ENCODE results near the gene ATP6V1B1. TPM values are rescaled to one million over a fixed set of nuclear protein-coding genes. Genes with fewer than 3 reads are reported as not detected.

ATP6V1B1 gene
- total RNA-seq, 1 experiment from 2014 or later = not detected

- H3K9me3 ChIP-seq (replicated peaks) = no peaks in the 10 kb centered on the region
- DNase-seq (ENCODE audit: low read depth in 1 of 2, low spot score in 2 of 2) = peak; percentile 58
- H3K27me3 ChIP-seq (replicated peaks) = peaks cover 11% of the 10 kb centered on the region
- H3K4me1 ChIP-seq (replicated peaks) = peaks cover 6% of the 10 kb centered on the region
- peak overlapping the region; percentile 33 for H3K4me3 ChIP-seq
- no peaks in the 10 kb centered on the region for H3K36me3 ChIP-seq
- H3K27ac ChIP-seq = no peak overlapping the region
Observed at GRCh38 chr2:70964596-70965386, 29.1 kb downstream of the ATP6V1B1 start.

DNA sequence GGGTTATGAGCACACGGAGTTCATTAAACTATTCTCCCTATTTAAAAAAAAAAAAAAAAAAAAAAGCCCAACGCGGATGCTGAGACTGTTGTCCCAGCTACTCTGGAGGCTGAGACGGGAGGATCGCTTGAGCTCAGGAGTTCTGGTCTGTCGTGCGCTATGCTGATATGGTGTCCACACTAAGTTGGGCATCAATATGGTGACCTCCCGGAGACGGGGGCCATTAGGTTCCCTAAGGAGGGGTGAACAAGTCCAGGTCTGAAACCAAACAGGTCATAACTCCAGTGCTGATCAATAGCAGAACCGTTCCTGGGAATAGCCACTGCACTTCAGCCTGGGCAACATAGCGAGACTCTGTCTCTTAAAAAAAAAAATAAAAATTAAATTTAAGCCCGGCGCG, 29.8 kb downstream of the ATP6V1B1 start:
- Histone ChIP-seq H3K4me3 (no peak overlapping the region; the same call in 1 of the 2 replicates), H3K36me3 (no peaks in the 10 kb centered on the region), H3K4me1 (replicated peaks) (peaks cover 6% of the 10 kb centered on the region), H3K9me3 (replicated peaks) (no peaks in the 10 kb centered on the region), H3K27me3 (replicated peaks) (peaks cover 11% of the 10 kb centered on the region), H3K27ac (no peak overlapping the region)
- DNase-seq (ENCODE audit: low read depth in 1 of 2, low spot score in 2 of 2) = peak in 1 of 2 experiments; percentile 25

DNA sequence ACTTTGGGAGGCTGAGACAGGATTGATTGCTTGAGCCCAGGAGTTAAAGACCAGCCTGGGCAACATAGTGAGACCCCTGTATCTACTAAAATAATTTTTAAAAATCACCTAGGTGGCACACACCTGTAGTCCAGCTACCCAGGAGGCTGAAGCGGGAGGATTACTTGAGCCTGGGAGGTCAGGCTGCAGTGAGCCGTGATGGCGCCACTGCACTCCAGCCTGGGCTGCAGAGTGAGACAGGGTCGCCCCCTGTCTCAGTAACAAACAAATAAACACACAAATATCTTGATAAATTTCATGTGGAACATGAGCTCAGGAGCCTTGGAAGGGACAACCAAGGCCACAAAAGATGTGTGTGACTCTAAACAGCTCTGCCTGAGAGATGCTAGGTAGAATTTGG, 31.0 kb downstream of the ATP6V1B1 start:
- Histone ChIP-seq H3K4me1 (replicated peaks) (peaks cover 6% of the 10 kb centered on the region), H3K27ac (no peak overlapping the region), H3K9me3 (replicated peaks) (no peaks in the 10 kb centered on the region), H3K36me3 (no peaks in the 10 kb centered on the region), H3K27me3 (replicated peaks) (peaks cover 11% of the 10 kb centered on the region), H3K4me3 (no peak overlapping the region)
- DNase-seq (ENCODE audit: low read depth in 1 of 2, low spot score in 2 of 2) = peak in 1 of 2 experiments; percentile 10

GRCh38 chr2:70967189-70967588, 31.5 kb downstream of the ATP6V1B1 start:
- no peaks in the 10 kb centered on the region for H3K9me3 ChIP-seq (replicated peaks)
- no peaks in the 10 kb centered on the region for H3K36me3 ChIP-seq
- H3K27ac ChIP-seq = no peak overlapping the region
- H3K4me1 ChIP-seq (replicated peaks) = peaks cover 6% of the 10 kb centered on the region
- peaks cover 11% of the 10 kb centered on the region for H3K27me3 ChIP-seq (replicated peaks)
- DNase-seq (ENCODE audit: low read depth in 1 of 2, low spot score in 2 of 2) = no peak
- no peak overlapping the region for H3K4me3 ChIP-seq

GRCh38 chr2:70974592-70974991, 38.9 kb downstream of the ATP6V1B1 start:
- H3K4me3 ChIP-seq = no peak overlapping the region
- DNase-seq (ENCODE audit: low read depth in 1 of 2, low spot score in 2 of 2) = no peak
- H3K4me1 ChIP-seq (replicated peaks) = no peaks in the 10 kb centered on the region; the same call in 1 of the 2 replicates
- H3K36me3 ChIP-seq = no peaks in the 10 kb centered on the region
- H3K27me3 ChIP-seq (replicated peaks) = no peaks in the 10 kb centered on the region
- no peaks in the 10 kb centered on the region for H3K9me3 ChIP-seq (replicated peaks)
- H3K27ac ChIP-seq = no peak overlapping the region

DNA sequence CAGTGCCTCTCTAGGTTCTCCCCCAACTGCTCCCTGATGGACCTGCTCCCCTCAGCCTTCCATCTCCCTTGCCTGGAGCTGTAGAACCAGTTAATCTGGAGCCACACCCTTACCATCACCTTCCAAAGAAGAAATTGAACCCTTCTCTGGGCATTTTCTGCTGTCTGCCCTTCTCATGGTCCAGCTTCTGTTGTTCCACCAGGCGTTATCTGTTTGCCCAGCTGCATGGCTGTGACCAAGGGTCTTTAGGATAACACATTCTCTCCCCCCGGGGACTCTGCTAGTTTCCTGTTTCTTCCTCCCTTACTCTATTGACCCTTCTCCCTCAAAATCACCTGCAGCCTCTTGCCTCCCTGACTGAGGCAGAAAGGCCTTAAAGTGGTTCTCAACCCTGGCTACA, 39.5 kb downstream of the ATP6V1B1 start:
- Histone ChIP-seq H3K36me3 (no peaks in the 10 kb centered on the region), H3K27ac (no peak overlapping the region), H3K9me3 (replicated peaks) (no peaks in the 10 kb centered on the region), H3K27me3 (replicated peaks) (no peaks in the 10 kb centered on the region), H3K4me1 (replicated peaks) (no peaks in the 10 kb centered on the region; the same call in 1 of the 2 replicates), H3K4me3 (no peak overlapping the region)
- no peak for DNase-seq (ENCODE audit: low read depth in 1 of 2, low spot score in 2 of 2)

DNA sequence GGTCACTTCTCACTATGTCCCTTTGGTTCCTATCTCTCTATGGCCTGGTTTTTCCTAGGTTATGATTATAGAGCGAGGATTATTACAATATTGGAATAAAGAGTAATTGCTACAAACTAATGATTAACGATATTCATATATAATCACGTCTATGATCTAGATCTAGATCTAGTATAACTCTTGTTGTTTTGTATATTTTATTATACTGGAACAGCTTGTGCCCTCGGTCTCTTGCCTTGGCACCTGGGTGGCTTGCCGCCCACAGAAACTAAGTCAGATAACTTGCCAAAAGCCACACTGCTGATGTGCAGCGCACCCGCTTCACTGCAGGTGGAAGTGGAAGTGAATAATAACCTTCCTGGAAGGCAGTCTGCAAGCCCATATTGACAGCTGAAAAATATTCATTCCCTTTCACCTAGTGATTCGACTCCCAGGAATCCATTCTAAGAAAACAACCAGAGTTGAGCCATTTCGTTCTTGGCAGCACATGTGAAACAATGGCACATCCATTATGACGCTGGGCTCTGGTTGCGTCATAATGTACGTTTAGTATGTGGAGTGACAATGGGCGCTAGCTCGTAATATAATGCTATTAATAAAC, 42.0 kb downstream of the ATP6V1B1 start:
- Histone ChIP-seq H3K9me3 (replicated peaks) (no peaks in the 10 kb centered on the region), H3K27me3 (replicated peaks) (no peaks in the 10 kb centered on the region), H3K4me3 (peak overlapping the region; percentile 47), H3K4me1 (replicated peaks) (no peaks in the 10 kb centered on the region; the same call in 1 of the 2 replicates), H3K27ac (no peak overlapping the region), H3K36me3 (no peaks in the 10 kb centered on the region)
- no peak for DNase-seq (ENCODE audit: low read depth in 1 of 2, low spot score in 2 of 2)

DNA sequence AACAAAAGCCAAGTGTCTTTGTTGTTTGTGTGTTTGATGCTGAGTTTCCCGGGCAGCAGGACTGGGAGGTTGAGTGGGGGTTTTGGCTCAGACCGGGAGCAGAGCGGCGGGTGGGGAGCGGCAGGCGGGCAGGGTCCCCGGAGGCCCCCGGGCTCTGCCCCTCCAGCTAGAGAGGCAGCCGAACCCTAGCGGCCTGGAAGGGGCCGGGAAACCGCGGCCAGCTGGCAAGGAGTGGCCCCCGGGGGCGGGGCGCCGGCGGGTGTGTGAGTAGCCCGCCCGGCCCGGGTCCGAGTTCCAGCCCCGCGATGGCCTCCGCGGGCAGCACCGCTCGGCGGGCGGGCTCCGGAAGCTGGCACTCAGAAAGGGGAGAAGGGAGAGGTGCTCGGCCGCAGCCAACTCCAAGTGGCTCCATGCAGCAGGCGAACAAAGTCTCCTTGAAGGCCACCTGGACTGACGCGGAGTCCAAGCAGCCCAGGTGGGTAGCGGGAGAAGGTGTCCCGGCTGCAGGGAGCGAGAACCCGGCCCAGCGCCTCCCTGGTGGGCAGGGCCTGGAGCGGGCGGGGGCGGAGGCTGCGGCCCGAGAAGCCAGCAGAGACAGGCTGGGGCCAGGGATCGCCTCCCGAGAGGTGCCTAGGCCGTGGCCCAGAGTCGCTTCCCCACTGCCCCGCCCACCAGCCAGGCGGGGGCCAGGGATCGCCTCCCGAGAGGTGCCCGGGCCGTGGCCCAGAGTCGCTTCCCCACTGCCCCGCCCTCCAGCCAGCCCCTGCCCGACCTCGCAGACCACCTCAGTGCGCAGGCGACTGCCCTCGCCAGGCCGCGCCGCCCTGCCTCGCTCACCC, 42.9 kb downstream of the ATP6V1B1 start, which contains the start of gene ANKRD53:
Gene ANKRD53 (plus strand): TSS at position 290 of the 839 bp plus-strand sequence. CDS start 16 bp downstream, at position 306.
- DNase-seq (ENCODE audit: low read depth in 1 of 2, low spot score in 2 of 2) = no peak
- H3K4me3 ChIP-seq = peak within 1 kb of the TSS; percentile 47

DNA sequence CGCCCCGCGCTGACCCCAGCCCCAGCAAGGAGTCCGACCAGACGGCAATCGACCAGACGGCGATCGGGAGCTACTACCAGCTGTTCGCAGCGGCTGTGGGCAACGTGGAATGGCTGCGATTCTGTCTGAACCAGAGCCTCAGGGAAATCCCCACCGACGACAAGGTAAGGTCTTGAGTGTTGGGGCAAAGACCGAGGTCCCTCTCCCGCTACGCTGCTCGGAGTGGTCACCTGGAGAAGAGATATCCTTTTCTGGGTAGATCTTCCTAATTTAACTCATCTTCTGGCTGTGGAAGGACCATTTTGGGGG, 43.4 kb downstream of the ATP6V1B1 start:
- Histone ChIP-seq H3K4me3 (no peak overlapping the region), H3K27ac (no peak overlapping the region), H3K27me3 (replicated peaks) (no peaks in the 10 kb centered on the region), H3K36me3 (no peaks in the 10 kb centered on the region; the same call in 1 of the 2 replicates), H3K4me1 (replicated peaks) (no peaks in the 10 kb centered on the region; the same call in 1 of the 2 replicates), H3K9me3 (replicated peaks) (no peaks in the 10 kb centered on the region)
- DNase-seq (ENCODE audit: low read depth in 1 of 2, low spot score in 2 of 2) = no peak

More for the DNA sequence above, 42.9 kb downstream of the ATP6V1B1 start, which contains the start of gene ANKRD53:
- Histone ChIP-seq H3K9me3 (replicated peaks) (no peaks in the 10 kb centered on the region), H3K36me3 (no peaks in the 10 kb centered on the region), H3K27ac (no peak within 1 kb of the TSS), H3K27me3 (replicated peaks) (no peaks in the 10 kb centered on the region), H3K4me1 (replicated peaks) (no peaks in the 10 kb centered on the region; the same call in 1 of the 2 replicates)

GRCh38 chr2:70979626-70980025, 43.9 kb downstream of the ATP6V1B1 start:
- DNase-seq (ENCODE audit: low read depth in 1 of 2, low spot score in 2 of 2) = no peak
- no peaks in the 10 kb centered on the region for H3K27me3 ChIP-seq (replicated peaks)
- no peaks in the 10 kb centered on the region; the same call in 1 of the 2 replicates for H3K4me1 ChIP-seq (replicated peaks)
- peaks cover 5% of the 10 kb centered on the region; the same call in 1 of the 2 replicates for H3K36me3 ChIP-seq
- H3K27ac ChIP-seq = no peak overlapping the region
- H3K9me3 ChIP-seq (replicated peaks) = no peaks in the 10 kb centered on the region
- H3K4me3 ChIP-seq = no peak overlapping the region

- H3K27ac ChIP-seq = no peak overlapping the region
- no peaks in the 10 kb centered on the region for H3K27me3 ChIP-seq (replicated peaks)
- no peaks in the 10 kb centered on the region; the same call in 1 of the 2 replicates for H3K4me1 ChIP-seq (replicated peaks)
- no peak for DNase-seq (ENCODE audit: low read depth in 1 of 2, low spot score in 2 of 2)
- peaks cover 19% of the 10 kb centered on the region for H3K36me3 ChIP-seq
- no peaks in the 10 kb centered on the region for H3K9me3 ChIP-seq (replicated peaks)
- H3K4me3 ChIP-seq = no peak overlapping the region
Observed at GRCh38 chr2:70981421-70981820, 45.7 kb downstream of the ATP6V1B1 start.

DNA sequence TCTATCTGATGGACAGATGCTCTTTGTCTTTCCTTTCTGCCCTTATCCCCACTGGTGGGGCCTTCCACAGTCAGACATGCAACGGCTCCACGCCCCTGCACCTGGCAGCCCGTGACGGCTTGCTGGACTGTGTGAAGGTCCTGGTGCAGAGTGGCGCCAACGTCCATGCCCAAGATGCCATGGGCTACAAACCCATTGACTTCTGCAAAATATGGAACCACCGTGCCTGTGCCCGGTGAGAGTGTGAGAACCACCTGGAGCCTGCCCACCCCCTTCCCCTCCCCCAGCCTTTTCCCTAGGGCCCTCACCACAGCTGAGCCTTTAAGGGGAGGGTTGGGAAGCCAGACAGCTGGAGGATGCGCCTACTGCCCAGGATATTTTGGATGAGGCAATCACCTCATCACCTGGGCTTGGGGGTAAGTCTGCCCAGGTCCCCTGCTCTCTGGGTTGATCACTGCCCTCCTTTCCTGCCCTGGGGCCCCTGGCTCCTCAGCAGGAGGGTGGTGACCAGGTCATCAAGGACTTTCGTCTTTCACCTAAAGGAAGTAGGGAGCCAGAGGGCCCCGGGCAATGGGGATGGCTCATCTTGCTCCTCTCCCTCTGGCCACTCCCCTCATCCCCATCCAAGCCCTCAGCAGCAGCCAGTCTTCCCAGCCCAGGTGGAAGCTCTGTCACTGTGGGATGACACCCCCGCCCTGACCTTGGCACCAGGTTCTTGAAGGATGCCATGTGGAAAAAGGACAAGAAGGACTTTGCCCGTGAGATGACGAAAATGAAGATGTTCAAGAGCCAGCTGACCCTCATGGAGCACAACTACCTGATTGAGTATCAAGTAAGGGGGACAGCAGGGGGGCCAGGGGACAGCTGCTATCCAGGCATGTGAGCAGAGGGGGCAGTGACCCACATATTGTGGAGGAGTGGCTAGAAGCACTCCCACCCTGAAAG, 46.4 kb downstream of the ATP6V1B1 start:
- no peaks in the 10 kb centered on the region for H3K9me3 ChIP-seq (replicated peaks)
- peak in 1 of 2 experiments; percentile 32 for DNase-seq (ENCODE audit: low read depth in 1 of 2, low spot score in 2 of 2)
- H3K4me3 ChIP-seq = no peak overlapping the region
- no peak overlapping the region for H3K27ac ChIP-seq
- H3K4me1 ChIP-seq (replicated peaks) = no peaks in the 10 kb centered on the region
- peaks cover 26% of the 10 kb centered on the region for H3K36me3 ChIP-seq
- H3K27me3 ChIP-seq (replicated peaks) = no peaks in the 10 kb centered on the region

DNA sequence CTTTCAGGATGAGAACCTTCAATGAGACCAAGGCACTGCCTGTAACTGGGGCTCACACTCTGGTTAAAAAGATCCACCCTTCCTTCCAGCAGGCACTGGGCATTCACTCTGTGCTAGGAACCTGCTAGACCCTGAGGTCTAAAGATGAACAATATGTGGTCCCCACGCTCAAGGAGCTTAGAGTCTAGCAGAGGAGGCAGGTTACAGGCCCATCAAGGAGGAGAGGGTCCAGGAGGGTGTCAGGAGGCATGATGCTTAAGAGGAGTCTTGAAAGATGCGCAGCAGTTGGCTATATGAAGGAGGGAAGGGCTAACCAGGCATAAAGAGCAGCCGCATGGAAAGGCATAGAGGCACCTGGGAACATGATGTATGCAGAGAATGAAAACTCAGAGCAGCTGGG, 47.3 kb downstream of the ATP6V1B1 start:
- H3K27me3 ChIP-seq (replicated peaks) = no peaks in the 10 kb centered on the region
- H3K4me1 ChIP-seq (replicated peaks) = no peaks in the 10 kb centered on the region
- no peaks in the 10 kb centered on the region for H3K9me3 ChIP-seq (replicated peaks)
- peaks cover 33% of the 10 kb centered on the region for H3K36me3 ChIP-seq
- H3K27ac ChIP-seq = no peak overlapping the region
- peak in 1 of 2 experiments; percentile 19 for DNase-seq (ENCODE audit: low read depth in 1 of 2, low spot score in 2 of 2)
- H3K4me3 ChIP-seq = no peak overlapping the region

All from SJSA1 (cell line).